Measurements from ENCODE around the gene WDFY3. TPM values are rescaled to one million over a fixed set of nuclear protein-coding genes. Genes with fewer than 3 reads are reported as not detected.

Gene WDFY3
- total RNA-seq, 1 donor from 2014 or later, result 0.80 TPM

GRCh38 chr4:84782517-84782916 is 184.0 kb downstream of the WDFY3 start:
- intact Hi-C loops (cut with micrococcal nuclease), result no loop called here
- no peaks in the 10 kb centered on the region for H3K36me3 Mint-ChIP-seq (ENCODE audit: low read depth)

GRCh38 chr4:84780719-84781118 is 185.8 kb downstream of the WDFY3 start:
- DNase-seq (ENCODE audit: low spot score), result no peak
- H3K4me3 Mint-ChIP-seq (ENCODE audit: low read depth), result no peak overlapping the region
- no peaks in the 10 kb centered on the region for H3K36me3 Mint-ChIP-seq (ENCODE audit: low read depth)
- H3K9me3 Mint-ChIP-seq, result no peaks in the 10 kb centered on the region
- H3K27me3 Mint-ChIP-seq (ENCODE audit: low read depth), result no peaks in the 10 kb centered on the region
- intact Hi-C loops (cut with micrococcal nuclease), result no loop called here
- H3K27ac Mint-ChIP-seq, result no peak overlapping the region
- H3K4me1 Mint-ChIP-seq (ENCODE audit: low read depth), result no peaks in the 10 kb centered on the region

More at GRCh38 chr4:84782517-84782916, 184.0 kb downstream of the WDFY3 start:
- no peaks in the 10 kb centered on the region for H3K27me3 Mint-ChIP-seq (ENCODE audit: low read depth)
- no peak overlapping the region for H3K4me3 Mint-ChIP-seq (ENCODE audit: low read depth)
- H3K9me3 Mint-ChIP-seq, result no peaks in the 10 kb centered on the region
- no peak for DNase-seq (ENCODE audit: low spot score)
- no peak overlapping the region for H3K27ac Mint-ChIP-seq
- H3K4me1 Mint-ChIP-seq (ENCODE audit: low read depth), result no peaks in the 10 kb centered on the region

- no peak for DNase-seq (ENCODE audit: low spot score)
Observed at GRCh38 chr4:84778041-84778440, 188.4 kb downstream of the WDFY3 start.

GRCh38 chr4:84767168-84767567 is 199.3 kb downstream of the WDFY3 start:
- Mint-ChIP-seq H3K36me3 (ENCODE audit: low read depth) (no peaks in the 10 kb centered on the region), H3K27me3 (ENCODE audit: low read depth) (no peaks in the 10 kb centered on the region), H3K4me3 (ENCODE audit: low read depth) (no peak overlapping the region), H3K27ac (no peak overlapping the region), H3K4me1 (ENCODE audit: low read depth) (no peaks in the 10 kb centered on the region), H3K9me3 (no peaks in the 10 kb centered on the region)
- intact Hi-C loops (cut with micrococcal nuclease), result no loop called here
- DNase-seq (ENCODE audit: low spot score), result no peak

More at GRCh38 chr4:84778041-84778440, 188.4 kb downstream of the WDFY3 start:
- H3K4me3 Mint-ChIP-seq (ENCODE audit: low read depth), result no peak overlapping the region
- no peaks in the 10 kb centered on the region for H3K4me1 Mint-ChIP-seq (ENCODE audit: low read depth)
- intact Hi-C loops (cut with micrococcal nuclease), result no loop called here
- no peaks in the 10 kb centered on the region for H3K9me3 Mint-ChIP-seq
- no peaks in the 10 kb centered on the region for H3K36me3 Mint-ChIP-seq (ENCODE audit: low read depth)
- no peak overlapping the region for H3K27ac Mint-ChIP-seq
- no peaks in the 10 kb centered on the region for H3K27me3 Mint-ChIP-seq (ENCODE audit: low read depth)

GRCh38 chr4:84753321-84753972 is 213.0 kb downstream of the WDFY3 start:
- Mint-ChIP-seq H3K27me3 (ENCODE audit: low read depth) (no peaks in the 10 kb centered on the region), H3K9me3 (no peaks in the 10 kb centered on the region), H3K4me1 (ENCODE audit: low read depth) (no peaks in the 10 kb centered on the region), H3K36me3 (ENCODE audit: low read depth) (no peaks in the 10 kb centered on the region), H3K27ac (no peak overlapping the region), H3K4me3 (ENCODE audit: low read depth) (no peak overlapping the region)
- no peak for DNase-seq (ENCODE audit: low spot score)
- intact Hi-C loops (cut with micrococcal nuclease), result loop anchor here (10.0 kb wide), 1 partner anchor 221 kb away; no protein-coding TSS in a partner anchor

- H3K4me1 Mint-ChIP-seq (ENCODE audit: low read depth), result no peaks in the 10 kb centered on the region
- no peaks in the 10 kb centered on the region for H3K36me3 Mint-ChIP-seq (ENCODE audit: low read depth)
- DNase-seq (ENCODE audit: low spot score), result no peak
- no peak overlapping the region for H3K4me3 Mint-ChIP-seq (ENCODE audit: low read depth)
- no peaks in the 10 kb centered on the region for H3K27me3 Mint-ChIP-seq (ENCODE audit: low read depth)
- no peaks in the 10 kb centered on the region for H3K9me3 Mint-ChIP-seq
- no peak overlapping the region for H3K27ac Mint-ChIP-seq
- intact Hi-C loops (cut with micrococcal nuclease), result loop anchor here (10.0 kb wide), 1 partner anchor 223 kb away; no protein-coding TSS in a partner anchor
Observed at GRCh38 chr4:84751707-84752106, 214.8 kb downstream of the WDFY3 start.

GRCh38 chr4:84750960-84751283 is 215.6 kb downstream of the WDFY3 start:
- H3K27me3 Mint-ChIP-seq (ENCODE audit: low read depth), result no peaks in the 10 kb centered on the region
- no peaks in the 10 kb centered on the region for H3K9me3 Mint-ChIP-seq
- H3K4me1 Mint-ChIP-seq (ENCODE audit: low read depth), result no peaks in the 10 kb centered on the region
- no peak overlapping the region for H3K27ac Mint-ChIP-seq
- DNase-seq (ENCODE audit: low spot score), result no peak
- H3K36me3 Mint-ChIP-seq (ENCODE audit: low read depth), result no peaks in the 10 kb centered on the region
- H3K4me3 Mint-ChIP-seq (ENCODE audit: low read depth), result no peak overlapping the region
- intact Hi-C loops (cut with micrococcal nuclease), result loop anchor here (10.0 kb wide), 1 partner anchor 224 kb away; no protein-coding TSS in a partner anchor

GRCh38 chr4:84750260-84750959 is 216.1 kb downstream of the WDFY3 start:
- Mint-ChIP-seq H3K27ac (no peak overlapping the region), H3K4me3 (ENCODE audit: low read depth) (no peak overlapping the region), H3K36me3 (ENCODE audit: low read depth) (no peaks in the 10 kb centered on the region), H3K9me3 (no peaks in the 10 kb centered on the region), H3K27me3 (ENCODE audit: low read depth) (no peaks in the 10 kb centered on the region), H3K4me1 (ENCODE audit: low read depth) (no peaks in the 10 kb centered on the region)
- intact Hi-C loops (cut with micrococcal nuclease), result loop anchor here (10.0 kb wide), 1 partner anchor 224 kb away; no protein-coding TSS in a partner anchor
- DNase-seq (ENCODE audit: low spot score), result no peak

- no peak overlapping the region for H3K27ac Mint-ChIP-seq
Observed at GRCh38 chr4:84740057-84740456, 226.4 kb downstream of the WDFY3 start.

GRCh38 chr4:84738622-84739021 is 227.9 kb downstream of the WDFY3 start:
- DNase-seq (ENCODE audit: low spot score), result no peak
- intact Hi-C loops (cut with micrococcal nuclease), result no loop called here
- Mint-ChIP-seq H3K4me3 (ENCODE audit: low read depth) (no peak overlapping the region), H3K27ac (no peak overlapping the region), H3K4me1 (ENCODE audit: low read depth) (no peaks in the 10 kb centered on the region), H3K36me3 (ENCODE audit: low read depth) (no peaks in the 10 kb centered on the region), H3K9me3 (no peaks in the 10 kb centered on the region), H3K27me3 (ENCODE audit: low read depth) (no peaks in the 10 kb centered on the region)

More at GRCh38 chr4:84740057-84740456, 226.4 kb downstream of the WDFY3 start:
- Mint-ChIP-seq H3K36me3 (ENCODE audit: low read depth) (no peaks in the 10 kb centered on the region), H3K4me3 (ENCODE audit: low read depth) (no peak overlapping the region), H3K27me3 (ENCODE audit: low read depth) (no peaks in the 10 kb centered on the region), H3K9me3 (no peaks in the 10 kb centered on the region), H3K4me1 (ENCODE audit: low read depth) (no peaks in the 10 kb centered on the region)
- intact Hi-C loops (cut with micrococcal nuclease), result no loop called here
- DNase-seq (ENCODE audit: low spot score), result no peak

- intact Hi-C loops (cut with micrococcal nuclease), result no loop called here
- H3K27ac Mint-ChIP-seq, result no peak overlapping the region
Observed at GRCh38 chr4:84737656-84738055, 228.8 kb downstream of the WDFY3 start.

GRCh38 chr4:84734037-84734436 is 232.5 kb downstream of the WDFY3 start:
- Mint-ChIP-seq H3K9me3 (no peaks in the 10 kb centered on the region), H3K36me3 (ENCODE audit: low read depth) (no peaks in the 10 kb centered on the region), H3K27ac (no peak overlapping the region), H3K27me3 (ENCODE audit: low read depth) (no peaks in the 10 kb centered on the region), H3K4me3 (ENCODE audit: low read depth) (no peak overlapping the region), H3K4me1 (ENCODE audit: low read depth) (no peaks in the 10 kb centered on the region)
- intact Hi-C loops (cut with micrococcal nuclease), result no loop called here
- no peak for DNase-seq (ENCODE audit: low spot score)

More at GRCh38 chr4:84737656-84738055, 228.8 kb downstream of the WDFY3 start:
- no peaks in the 10 kb centered on the region for H3K27me3 Mint-ChIP-seq (ENCODE audit: low read depth)
- H3K9me3 Mint-ChIP-seq, result no peaks in the 10 kb centered on the region
- no peak overlapping the region for H3K4me3 Mint-ChIP-seq (ENCODE audit: low read depth)
- no peaks in the 10 kb centered on the region for H3K36me3 Mint-ChIP-seq (ENCODE audit: low read depth)
- no peak for DNase-seq (ENCODE audit: low spot score)
- H3K4me1 Mint-ChIP-seq (ENCODE audit: low read depth), result no peaks in the 10 kb centered on the region

GRCh38 chr4:84733343-84734033 is 233.0 kb downstream of the WDFY3 start:
- H3K9me3 Mint-ChIP-seq, result no peaks in the 10 kb centered on the region
- intact Hi-C loops (cut with micrococcal nuclease), result no loop called here

More at GRCh38 chr4:84733343-84734033, 233.0 kb downstream of the WDFY3 start:
- Mint-ChIP-seq H3K4me1 (ENCODE audit: low read depth) (no peaks in the 10 kb centered on the region), H3K27ac (no peak overlapping the region), H3K4me3 (ENCODE audit: low read depth) (no peak overlapping the region), H3K27me3 (ENCODE audit: low read depth) (no peaks in the 10 kb centered on the region), H3K36me3 (ENCODE audit: low read depth) (no peaks in the 10 kb centered on the region)
- DNase-seq (ENCODE audit: low spot score), result no peak

Data from activated T-helper 2 cell treated with anti-CD3 and anti-CD28 coated beads, Interferon-gamma antibody, Interleukin-2, Interleukin-4, amounts not matched to agents 10 μg/mL and 5 μg/mL and 100 μg/mL, durations not matched to agents 14 hours and 24 hours and 36 hours (primary cell).